K562 (cell line): ENCODE data around the gene FGF1. TPM values are rescaled to one million over a fixed set of nuclear protein-coding genes. Genes with fewer than 3 reads are reported as not detected.
"Not testable (repeated sequence)": the region's sequence is repeated elsewhere in the genome, so short reads cannot be mapped to it uniquely, and the experiment has no call there.

Experiments
- ATAC-seq: fragments of 200-7000 bp; cut with Tn5 transposase; 3 replicates; pipeline ENCODE4 v1.9.1; 2020; ENCODE audit warnings: moderate library complexity
- BruUV-seq: library from RNA; stranded (reverse); fragments of 400-500 nt; replicated peaks from 2 replicates; lab custom pipeline; 2021; lab: Mats Ljungman, UMichigan
- CTCF ChIA-PET: fragments of 300-600 bp; formaldehyde crosslinking; extraction: SDS; loops from one replicate; lab custom pipeline; 2021; ENCODE audit warnings: low intra/inter-chr PET ratio; lab: Yijun Ruan, JAX
- POLR2A ChIA-PET: fragments of 300-600, 350-650 bp; sonication (Branson Sonifier 250); formaldehyde crosslinking; extraction: SDS; loops from one replicate; lab custom pipeline; 2021; ENCODE audit warnings: antibody characterized with exemption, inconsistent platforms; lab: Yijun Ruan, JAX
- DNase-seq, 4 experiments: peaks; one replicate each; pipeline versions ENCODE4 v3.0.0 to v3.0.0-alpha.2; 2011 to 2018; ENCODE audit warnings: low spot score in 3 of 4, mixed read lengths in 3 of 4; ENCODE audit errors: extremely low read depth in 1 of 4
- FAIRE-seq: peaks from 2 replicates; lab custom pipeline; 2011; peaks lifted over from hg19 to GRCh38; lab: Jason Lieb, UNC
- H2AFZ ChIP-seq: 2 replicates; pipeline ENCODE4 v1.6.0; 2011; ENCODE audit warnings: low read depth, low read length, control low read depth, inconsistent platforms
- H3K27ac ChIP-seq: fragments of 200-600 bp; 3 replicates; pipeline ENCODE4 v1.8.0; 2011; ENCODE audit warnings: low read depth, mild to moderate bottlenecking, control low read depth, inconsistent platforms, low read length, moderate library complexity, mixed read lengths; ENCODE audit errors: extremely low read depth
- H3K27me3 ChIP-seq, 2 experiments: fragments of 300-600 bp in 1 of 2; 2 replicates in 1 of 2; 3 replicates in 1 of 2; pipeline versions ENCODE4 v1.6.0 to v1.8.0; 2011; ENCODE audit warnings: inconsistent platforms in 2 of 2, low read length in 2 of 2, mild to moderate bottlenecking in 1 of 2, mixed read lengths in 1 of 2, moderate library complexity in 1 of 2; ENCODE audit not compliant: control insufficient read depth in 2 of 2, insufficient read depth in 2 of 2
- H3K36me3 ChIP-seq: fragments of 300-600 bp; 3 replicates; pipeline ENCODE4 v1.8.0; 2011; ENCODE audit warnings: mild to moderate bottlenecking, low read length, inconsistent platforms; ENCODE audit not compliant: control insufficient read depth, insufficient read depth
- H3K4me1 ChIP-seq, 2 experiments: fragments of 200-600 bp in 1 of 2; replicated peaks in 1 of 2; 2 replicates in 1 of 2; 3 replicates in 1 of 2; pipeline versions ENCODE4 v1.5.1 to v1.8.0; 2011; ENCODE audit warnings: inconsistent platforms in 2 of 2, low read length in 2 of 2, mild to moderate bottlenecking in 1 of 2, mixed read lengths in 1 of 2, moderate library complexity in 1 of 2; ENCODE audit not compliant: control insufficient read depth in 2 of 2, insufficient read depth in 2 of 2
- H3K4me2 ChIP-seq: 2 replicates; pipeline ENCODE4 v1.6.1; 2011; ENCODE audit warnings: low read length, control low read depth, inconsistent platforms, mixed read lengths; ENCODE audit not compliant: insufficient read depth
- H3K4me3 ChIP-seq: fragments of 200-600 bp; sonication (generic), shearing (Covaris generic); 2 replicates; pipeline ENCODE4 v1.5.1; 2016; ENCODE audit warnings: control low read depth, inconsistent platforms
- H3K79me2 ChIP-seq: fragments of 200-600 bp; 3 replicates; pipeline ENCODE4 v1.8.0; 2011; ENCODE audit warnings: low read length, inconsistent platforms; ENCODE audit not compliant: control insufficient read depth, insufficient read depth
- H3K9ac ChIP-seq, 2 experiments: 2 replicates each; pipeline versions ENCODE4 v1.6.0 to v1.6.1; 2011; ENCODE audit warnings: low read depth in 2 of 2, low read length in 2 of 2, control low read depth in 1 of 2, inconsistent platforms in 1 of 2, mild to moderate bottlenecking in 1 of 2, mixed read lengths in 1 of 2; ENCODE audit not compliant: insufficient read depth in 1 of 2
- H3K9me1 ChIP-seq: one replicate; pipeline ENCODE4 v1.6.0; 2011; ENCODE audit warnings: inconsistent platforms, mild to moderate bottlenecking, low read length, moderate library complexity; ENCODE audit not compliant: control insufficient read depth, insufficient read depth
- H3K9me3 ChIP-seq: replicated peaks from 2 replicates; pipeline ENCODE4 v1.5.1; 2011; ENCODE audit warnings: low read depth, low read length, inconsistent platforms; ENCODE audit not compliant: control insufficient read depth, insufficient read depth
- H4K20me1 ChIP-seq: replicated peaks from 2 replicates; pipeline ENCODE4 v1.6.1; 2011; ENCODE audit warnings: low read length, inconsistent platforms, mixed read lengths; ENCODE audit not compliant: control insufficient read depth, insufficient read depth
- FOXK1 ChIP-seq: sonication (generic); formaldehyde crosslinking; IDR thresholded peaks from 2 replicates; pipeline ENCODE4 v1.8.0; 2022; ENCODE audit warnings: missing genetic modification reagents, mild to moderate bottlenecking, borderline replicate concordance
- GATAD2B ChIP-seq: fragments of 450-650 bp; IDR thresholded peaks from 2 replicates; pipeline ENCODE4 v1.6.1; 2017; ENCODE audit warnings: mild to moderate bottlenecking, borderline replicate concordance
- HDAC2 ChIP-seq: fragments of 450-650 bp; IDR thresholded peaks from 2 replicates; pipeline ENCODE4 v1.6.1; 2016; ENCODE audit warnings: mild to moderate bottlenecking
- JUN ChIP-seq, 2 experiments: sonication (generic) in 1 of 2; formaldehyde crosslinking in 1 of 2; IDR thresholded peaks; 2 replicates each; pipeline versions ENCODE4 v1.6.1 to v1.8.0; 2012 to 2022; ENCODE audit warnings: borderline replicate concordance in 2 of 2, mild to moderate bottlenecking in 2 of 2, improper control_type of control experiment in 1 of 2, low read depth in 1 of 2, low read length in 1 of 2, missing genetic modification reagents in 1 of 2
- MCM5 ChIP-seq: fragments of 450-650 bp; IDR thresholded peaks from 2 replicates; pipeline ENCODE4 v1.6.1; 2016; ENCODE audit warnings: low read depth
- YBX1 ChIP-seq: fragments of 450-650 bp; IDR thresholded peaks from 2 replicates; pipeline ENCODE4 v1.7.1; 2016; ENCODE audit warnings: mild to moderate bottlenecking
- ZNF124 ChIP-seq: sonication (generic); formaldehyde crosslinking; IDR thresholded peaks from 2 replicates; pipeline ENCODE4 v1.8.1; 2022; ENCODE audit warnings: missing genetic modification reagents
- ZNF583 ChIP-seq: fragments of 250-450 bp; sonication (Bioruptor Pico); IDR thresholded peaks from 2 replicates; pipeline ENCODE4 v1.4.0; 2020
- ZNF695 ChIP-seq: fragments of 450-650 bp; formaldehyde crosslinking; IDR thresholded peaks from 2 replicates; pipeline ENCODE4 v1.4.0; 2020; ENCODE audit warnings: mild to moderate bottlenecking, moderate library complexity
- WGBS: fragments of 100-300 bp; shearing (Covaris generic); methylation state at CpG from one replicate; pipeline ENCODE4 v1.1.6; 2016; ENCODE audit warnings: low coverage, mixed read lengths; ENCODE audit not compliant: insufficient coverage; ENCODE audit errors: missing lambda C conversion rate; 5-methylcytosine and 5-hydroxymethylcytosine counted together
- in situ Hi-C: fragments of 300-500 bp; cut with MboI; formaldehyde crosslinking; loops from 4 replicates; pipeline ENCODE4 v1.15.0; 2018; ENCODE audit warnings: inconsistent platforms, mixed read lengths
- intact Hi-C: fragments of 100-400 bp; cut with micrococcal nuclease; formaldehyde crosslinking; loops from 2 replicates; pipeline ENCODE4 v1.14.2; 2022
- polyA plus RNA-seq, 8 experiments: library from polyadenylated mRNA; depleted of rRNA in 4 of 8; stranded (reverse) in 5 of 8; unstranded in 3 of 8; fragments of >200 nt; fragmentation: Nextera tagmentation in 2 of 8; fragmentation: Illumina TruSeq in 1 of 8; extraction: Ambion mirVana in 2 of 8; extraction: Trizol in 1 of 8; gene quantifications; 2 replicates each; pipeline versions ENCODE4 v1.2.1 to v1.2.3, GENCODE V29; 2011 to 2014; ENCODE audit warnings: inconsistent platforms in 1 of 8, missing spikeins in 1 of 8
- total RNA-seq, 7 experiments: library from RNA; depleted of rRNA in 6 of 7; stranded (reverse); fragments of >200 nt in 6 of 7; fragmentation: Illumina TruSeq in 2 of 7; extraction: Trizol in 2 of 7; gene quantifications; 2 replicates each; pipeline versions ENCODE4 v1.2.1 to v1.2.3, GENCODE V29; 2011 to 2021; ENCODE audit warnings: low replicate concordance in 1 of 7
- TF ChIP-seq, protein P1 (sequence below), 2 experiments: fragments of 250-450 bp in 1 of 2; fragments of 450-650 bp in 1 of 2; sonication (Bioruptor Pico) in 1 of 2; IDR thresholded peaks; 2 replicates each; pipeline versions ENCODE4 v1.6.1 to v1.8.0; 2016 to 2021; ENCODE audit warnings: mild to moderate bottlenecking in 2 of 2, moderate library complexity in 2 of 2, missing compliant biosample characterization in 1 of 2, missing genetic modification characterization in 1 of 2

Gene FGF1
- total and polyA plus RNA-seq, 9 of the 15 experiments (the other 6 are each of a cell fraction or from before 2014, with no cell fraction given) = not detected

- H4K20me1 ChIP-seq = no peaks in the 10 kb centered on the region; the same call in 1 of the 2 replicates
- ATAC-seq (no peak), DNase-seq (no peak), FAIRE-seq (no peak)
- no peak overlapping the region for H3K4me2 ChIP-seq
- H3K79me2 ChIP-seq = no peaks in the 10 kb centered on the region
- no peak overlapping the region for H3K9ac ChIP-seq
- no peaks in the 10 kb centered on the region for H3K9me1 ChIP-seq
- BruUV-seq = no TSS peak
- in situ Hi-C loops = no loop called here
- POLR2A ChIA-PET = interaction anchor here (0.7 kb wide), 1 partner anchor 58 kb away, joined by 4 read pairs; no protein-coding TSS in a partner anchor
- intact Hi-C loops = no loop called here
- TF ChIP-seq GATAD2B (no peak), FOXK1 (CRISPR knock-in tag) (no peak), JUN (IDR thresholded peaks at IDR 0.05; ENCODE audit: borderline replicate concordance, low read depth, low read length) (no peak), JUN (CRISPR knock-in tag; IDR thresholded peaks at IDR 0.05; ENCODE audit: borderline replicate concordance) (no peak), HDAC2 (no peak), YBX1 (no peak), MCM5 (no peak), ZNF583 (CRISPR knock-in tag) (no peak), ZNF124 (CRISPR knock-in tag) (no peak), ZNF695 (CRISPR knock-in tag) (no peak)
- TF ChIP-seq, protein P1, sequence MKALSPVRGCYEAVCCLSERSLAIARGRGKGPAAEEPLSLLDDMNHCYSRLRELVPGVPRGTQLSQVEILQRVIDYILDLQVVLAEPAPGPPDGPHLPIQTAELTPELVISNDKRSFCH (CRISPR knock-in tag; IDR thresholded peaks at IDR 0.05) = no peak
- TF ChIP-seq, protein P1 (tag; IDR thresholded peaks at IDR 0.05) = no peak
- TF ChIP-seq, all 486 proteins: peak for 0
- 0% methylated on average over 3 of the region's 3 CpGs for WGBS
- Histone ChIP-seq H3K27ac (no peak overlapping the region), H3K27me3 (peaks cover 9 to 27% of the 10 kb centered on the region in 2 experiments; a peak in 4 of 5 replicates), H3K36me3 (no peaks in the 10 kb centered on the region), H3K4me1 (no peaks in the 10 kb centered on the region), H3K9me3 (no peaks in the 10 kb centered on the region), H2AFZ (no peak overlapping the region), H3K4me3 (no peak overlapping the region)
- CTCF ChIA-PET = interaction anchor here (1.1 kb wide), 1 partner anchor 63 kb away, joined by 3 read pairs; no protein-coding TSS in a partner anchor
Observed at GRCh38 chr5:142650060-142650459, 35.8 kb downstream of the FGF1 start.

DNA sequence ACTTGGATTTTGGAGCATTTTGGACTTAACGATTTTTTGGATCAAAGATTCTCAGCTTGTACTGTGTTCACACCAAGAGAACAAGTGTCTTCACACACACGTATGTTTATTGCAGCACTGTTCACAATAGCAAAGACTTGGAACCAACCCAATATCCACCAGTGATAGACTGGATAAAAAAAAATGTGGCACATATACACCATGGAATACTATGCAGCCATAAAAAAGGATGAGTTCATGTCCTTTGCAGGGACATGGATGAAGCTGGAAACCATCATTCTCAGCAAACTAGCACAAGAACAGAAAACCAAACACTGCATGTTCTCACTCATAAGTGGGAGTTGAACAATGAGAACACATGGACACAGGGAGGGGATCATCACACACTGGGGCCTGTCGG is 37.8 kb downstream of the FGF1 start:
- BruUV-seq, intact Hi-C loops, FAIRE-seq, DNase-seq, H3K4me3 ChIP-seq, H3K4me1 ChIP-seq, POLR2A ChIA-PET, H3K4me2 ChIP-seq, H3K9me1 ChIP-seq, H3K79me2 ChIP-seq, H4K20me1 ChIP-seq, H3K9ac ChIP-seq, H3K9me3 ChIP-seq, ATAC-seq, CTCF ChIA-PET, H3K36me3 ChIP-seq, H2AFZ ChIP-seq, in situ Hi-C loops, H3K27ac ChIP-seq: not testable (repeated sequence)
- H3K27me3 ChIP-seq = peaks cover 9 to 17% of the 10 kb centered on the region in 2 experiments; a peak in 4 of 5 replicates
- 3% methylated on average over 3 of the region's 3 CpGs for WGBS
